Lower leg skin (tissue), 3 donors: Measurements from ENCODE around the gene KCMF1.

Source experiments
- POLR2A ChIP-seq, 2 donors: fragments of 450-650 bp; IDR thresholded peaks; one replicate each; pipeline ENCODE4 v1.6.1; 2016 to 2017; ENCODE audit warnings: antibody characterized with exemption in 2 of 2, mild to moderate bottlenecking in 1 of 2, moderate library complexity in 1 of 2
- TF ChIP-seq, protein P1 (sequence below), 3 donors: fragments of 450-650 bp; IDR thresholded peaks; one replicate each; pipeline ENCODE4 v1.5.1; 2016; ENCODE audit warnings: antibody characterized with exemption in 3 of 3, mild to moderate bottlenecking in 3 of 3, moderate library complexity in 2 of 3

DNA sequence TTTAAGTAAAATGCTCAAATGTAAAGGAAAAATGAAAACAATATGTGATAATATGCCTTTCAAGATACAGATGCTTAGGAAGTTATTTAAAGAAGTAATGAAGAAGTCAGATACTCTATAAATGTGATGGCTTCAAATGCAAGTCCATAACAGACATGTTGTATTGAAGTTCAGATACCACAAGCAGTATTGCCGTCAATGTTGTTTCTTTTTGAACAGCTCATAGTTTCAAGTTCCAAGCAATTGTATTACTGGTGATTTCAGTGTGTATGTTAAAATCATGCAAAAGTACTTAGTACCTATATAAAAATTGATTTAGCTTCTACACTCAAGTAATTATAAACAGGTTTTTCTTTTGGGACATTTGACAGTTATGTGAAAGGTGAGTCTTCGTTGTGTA, 24.9 kb downstream of the KCMF1 start:
- TF ChIP-seq, protein P1, sequence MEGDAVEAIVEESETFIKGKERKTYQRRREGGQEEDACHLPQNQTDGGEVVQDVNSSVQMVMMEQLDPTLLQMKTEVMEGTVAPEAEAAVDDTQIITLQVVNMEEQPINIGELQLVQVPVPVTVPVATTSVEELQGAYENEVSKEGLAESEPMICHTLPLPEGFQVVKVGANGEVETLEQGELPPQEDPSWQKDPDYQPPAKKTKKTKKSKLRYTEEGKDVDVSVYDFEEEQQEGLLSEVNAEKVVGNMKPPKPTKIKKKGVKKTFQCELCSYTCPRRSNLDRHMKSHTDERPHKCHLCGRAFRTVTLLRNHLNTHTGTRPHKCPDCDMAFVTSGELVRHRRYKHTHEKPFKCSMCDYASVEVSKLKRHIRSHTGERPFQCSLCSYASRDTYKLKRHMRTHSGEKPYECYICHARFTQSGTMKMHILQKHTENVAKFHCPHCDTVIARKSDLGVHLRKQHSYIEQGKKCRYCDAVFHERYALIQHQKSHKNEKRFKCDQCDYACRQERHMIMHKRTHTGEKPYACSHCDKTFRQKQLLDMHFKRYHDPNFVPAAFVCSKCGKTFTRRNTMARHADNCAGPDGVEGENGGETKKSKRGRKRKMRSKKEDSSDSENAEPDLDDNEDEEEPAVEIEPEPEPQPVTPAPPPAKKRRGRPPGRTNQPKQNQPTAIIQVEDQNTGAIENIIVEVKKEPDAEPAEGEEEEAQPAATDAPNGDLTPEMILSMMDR (IDR thresholded peaks at IDR 0.05), result no peak
- TF ChIP-seq POLR2A (IDR thresholded peaks at IDR 0.05), result no peak
